Mesenteric fat pad (tissue), 1 donor: Measurements from ENCODE around the gene HTD2. TPM values are rescaled to one million over a fixed set of nuclear protein-coding genes. Genes with fewer than 3 reads are reported as not detected.

Experiments used
- DNase-seq: peaks from one replicate; pipeline ENCODE4 v3.0.0-alpha.2; 2020; ENCODE audit warnings: low spot score
- total RNA-seq: library from RNA; stranded (reverse); fragmentation: NEBNext Ultra II Directional; extraction: Animal tissue kit (Norgen Biotek cat#: 25700); gene quantifications from one replicate; pipeline ENCODE4 v1.2.1, GENCODE V29; 2021
- donor health status: DM: yes; HTN: yes; CAD: no.

The HTD2 gene
- total RNA-seq, 1 donor from 2014 or later: 7.6 TPM

DNA sequence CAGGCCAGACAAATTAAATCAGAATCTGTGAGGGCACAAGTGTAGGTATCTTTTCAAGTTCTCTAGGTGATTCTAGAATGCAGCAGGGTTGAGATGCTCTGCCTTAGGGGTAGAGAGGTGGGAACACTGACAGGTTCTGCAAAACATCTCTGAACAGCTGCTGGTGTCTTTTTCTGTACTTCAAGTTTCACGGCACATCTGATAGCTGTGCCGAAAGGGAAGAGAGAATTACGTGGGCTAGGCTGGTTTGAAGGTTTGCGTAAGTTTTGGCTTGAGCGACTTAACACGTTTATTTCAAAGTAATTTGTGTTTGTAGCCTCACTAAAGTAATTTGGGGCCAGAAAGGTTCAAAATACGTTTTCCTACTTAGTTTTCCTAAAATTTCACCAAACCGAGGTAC, 48.9 kb downstream of the HTD2 start:
- DNase-seq: no peak

DNA sequence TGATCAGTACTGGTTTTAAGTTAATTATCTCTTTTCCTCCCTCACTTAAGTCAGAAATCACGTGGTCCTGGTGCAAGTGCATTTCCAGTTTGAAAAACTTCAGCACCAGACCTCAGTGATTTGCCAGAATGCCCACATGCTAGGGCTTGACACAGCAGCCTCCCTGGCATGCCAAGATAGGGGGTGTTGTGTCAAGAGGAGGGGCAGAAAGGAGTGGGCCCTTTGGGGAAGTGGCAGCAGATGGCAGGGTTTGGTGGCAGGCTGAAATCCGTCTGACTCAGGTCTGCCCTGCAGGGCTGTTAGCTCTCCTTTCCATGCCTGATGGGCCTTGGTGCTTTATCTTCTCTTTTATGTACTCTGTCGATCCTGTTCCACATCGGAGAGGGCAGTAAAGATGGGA, 49.7 kb downstream of the HTD2 start:
- no peak for DNase-seq

DNA sequence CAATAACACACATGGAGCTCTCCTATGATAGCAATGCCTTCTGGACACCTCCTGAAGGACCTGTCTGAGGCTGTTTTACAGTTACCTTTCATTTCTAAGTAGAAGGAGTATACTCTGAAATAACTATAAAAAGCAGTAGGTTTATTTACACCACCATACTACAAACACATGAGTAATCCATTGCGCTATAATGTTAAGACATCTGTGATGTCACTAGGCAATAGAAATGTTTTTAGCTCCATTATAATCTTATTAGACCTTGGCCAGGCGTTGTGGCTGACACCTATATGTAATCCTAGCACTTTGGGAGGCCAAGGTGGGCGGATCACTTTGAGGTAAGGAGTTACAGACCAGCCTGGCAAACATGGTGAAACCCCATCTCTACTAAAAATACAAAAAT, 51.1 kb downstream of the HTD2 start:
- no peak for DNase-seq

DNA sequence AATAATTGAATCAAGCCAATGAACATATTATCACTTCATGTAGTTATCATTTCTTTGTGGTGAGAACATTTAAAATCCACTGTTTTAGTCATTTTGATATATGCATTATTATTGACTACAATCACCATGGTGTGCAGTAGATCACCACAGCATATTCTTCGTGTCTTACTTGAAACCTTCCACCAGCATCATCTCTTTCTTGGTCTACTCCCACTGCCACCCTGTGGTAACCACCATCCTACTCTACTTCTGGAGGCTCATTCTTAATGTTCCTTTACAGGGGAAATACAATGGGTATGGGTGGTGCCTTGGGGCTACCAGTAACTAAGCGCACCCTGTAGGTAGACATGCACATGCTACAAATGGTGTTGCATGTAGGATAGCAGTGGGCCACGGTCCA, 51.8 kb downstream of the HTD2 start:
- DNase-seq: no peak

DNA sequence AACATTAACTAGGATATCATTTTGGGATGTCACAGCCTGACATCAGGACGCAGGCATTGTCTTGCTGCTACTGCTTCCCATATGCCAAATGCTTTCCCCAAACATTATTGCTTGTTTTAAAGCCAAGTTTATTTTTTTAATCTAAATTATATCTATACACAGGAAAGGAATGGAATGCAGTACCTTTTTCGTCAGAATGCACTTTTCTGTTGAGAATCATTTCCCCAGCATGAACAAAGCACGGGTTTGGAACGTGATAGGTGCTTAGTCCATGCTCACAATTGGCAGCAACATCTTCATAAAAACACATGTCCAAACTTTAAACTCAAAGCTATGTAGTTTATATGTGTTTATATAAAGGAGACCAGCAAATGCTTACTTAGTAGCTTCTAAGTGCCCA, 52.5 kb downstream of the HTD2 start:
- no peak for DNase-seq

DNA sequence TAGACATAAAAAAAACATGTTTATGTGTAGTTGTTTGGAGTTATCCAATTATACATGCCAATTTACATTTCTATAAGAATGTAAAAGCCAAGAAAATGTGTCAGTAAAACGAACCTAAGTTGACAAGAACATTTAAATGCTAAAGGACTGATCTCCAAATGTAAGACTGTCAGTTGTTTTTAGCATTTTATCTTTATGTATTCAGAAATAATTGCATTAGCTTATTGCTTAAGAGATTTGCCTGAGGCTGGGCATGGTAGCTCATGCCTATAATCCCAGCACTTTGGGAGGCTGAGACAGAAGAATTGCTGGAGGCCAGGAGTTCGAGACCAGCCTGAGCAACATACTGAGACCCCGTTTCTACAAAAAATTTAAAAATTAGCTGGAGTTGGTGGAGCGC, 53.3 kb downstream of the HTD2 start:
- no peak for DNase-seq

DNA sequence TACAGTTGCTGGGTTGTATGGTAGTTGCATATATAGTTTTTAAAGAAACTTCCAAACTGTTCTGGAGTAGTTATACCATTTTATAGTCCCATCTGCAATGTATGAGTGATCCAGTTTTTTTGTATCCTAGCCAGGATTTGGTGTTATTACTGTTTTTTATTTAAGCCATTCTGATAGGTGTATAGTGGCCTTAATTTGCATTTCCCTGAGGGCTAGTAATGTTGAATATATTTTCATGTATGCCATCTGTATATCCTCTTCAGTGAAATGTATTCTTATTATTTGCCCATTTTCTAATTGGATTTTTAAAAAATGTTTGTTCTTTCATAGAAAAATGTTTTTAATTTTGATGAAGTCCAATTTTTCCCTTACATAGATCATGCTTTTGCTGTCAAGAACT, 55.5 kb downstream of the HTD2 start:
- DNase-seq: no peak

DNA sequence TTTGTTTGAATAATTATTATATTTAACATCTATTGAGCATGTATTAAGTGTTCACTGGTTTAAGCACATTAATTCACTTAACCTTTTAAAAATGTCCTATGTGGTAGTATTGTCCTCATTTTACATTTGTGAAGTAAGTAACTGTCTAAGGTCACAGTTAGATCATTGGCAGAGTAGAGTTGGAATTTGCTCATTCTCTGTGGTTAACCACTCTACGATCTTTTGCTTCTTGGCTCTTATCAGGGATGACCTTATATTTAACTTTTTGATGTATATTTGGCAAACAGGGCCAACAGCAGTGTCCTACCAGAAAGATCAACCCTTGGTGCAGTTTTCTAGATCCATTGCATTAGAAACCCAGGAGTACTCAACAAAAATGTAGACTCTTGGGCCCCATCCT, 60.4 kb downstream of the HTD2 start:
- no peak for DNase-seq

DNA sequence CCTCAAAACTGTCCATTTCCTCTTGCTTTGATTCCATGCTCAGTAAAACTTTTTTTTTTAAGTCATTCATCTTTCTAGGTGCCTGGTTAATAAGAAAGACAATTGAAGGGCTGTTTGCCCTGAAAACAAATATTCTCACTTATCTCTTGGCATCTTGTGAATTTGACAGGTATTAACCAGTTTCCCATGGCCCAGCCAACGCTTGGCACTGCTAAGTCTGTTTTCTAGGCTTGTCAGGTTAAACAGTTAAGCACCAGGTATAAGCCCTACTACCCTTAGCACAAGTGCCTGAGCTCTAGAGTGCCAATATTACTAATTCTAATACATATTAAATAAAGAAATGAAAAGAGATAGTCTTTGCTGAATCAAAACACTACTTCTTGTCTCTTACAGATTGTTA, 62.7 kb downstream of the HTD2 start:
- no peak for DNase-seq

Other genes starting within 250 kb of the HTD2 start
- gene DNASE1L3, start 95.5 kb upstream of the HTD2 start, total RNA-seq: 5.1 TPM
- gene ABHD6, start 68.7 kb upstream of the HTD2 start, total RNA-seq: 22.3 TPM
- gene RPP14, start 275 bp upstream of the HTD2 start, total RNA-seq: 16.1 TPM
- 32.2 TPM for gene PXK, start 26.4 kb downstream of the HTD2 start, total RNA-seq
- gene PDHB, start 127.3 kb downstream of the HTD2 start, total RNA-seq: 55.2 TPM
- gene KCTD6, start 185.6 kb downstream of the HTD2 start, total RNA-seq: 8.0 TPM
- gene ACOX2, start 230.7 kb downstream of the HTD2 start, total RNA-seq: 18.8 TPM